Measurements from ENCODE around the gene BOD1L2.

The BOD1L2 gene

DNA sequence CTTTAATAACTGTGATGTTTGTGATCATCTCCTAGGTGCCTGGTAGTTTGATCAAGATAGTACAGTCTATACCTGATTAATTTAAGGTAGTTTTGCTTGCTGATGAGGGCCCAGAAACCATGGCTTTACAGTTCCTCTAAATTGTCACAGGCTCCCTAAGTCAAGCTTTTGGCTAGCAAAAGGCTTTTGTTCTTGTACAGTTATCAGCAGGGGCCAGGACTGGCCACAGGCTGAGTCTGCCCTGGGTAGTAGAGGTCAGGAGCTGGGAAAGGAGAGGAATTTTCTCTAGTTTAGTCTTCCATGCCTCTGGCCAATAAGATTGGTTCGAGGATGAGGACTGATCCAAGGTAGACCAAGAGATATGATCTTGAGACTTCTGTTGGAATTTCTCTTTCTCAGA is 3.6 kb upstream of the BOD1L2 start:
- ATAC-seq = no peak
- no peak for TF ChIP-seq POU6F1 (CRISPR knock-in tag; IDR thresholded peaks at IDR 0.05; ENCODE audit: borderline replicate concordance, low read depth)
- no peak for TF ChIP-seq PPARA (CRISPR knock-in tag; IDR thresholded peaks at IDR 0.05; ENCODE audit: borderline replicate concordance)
- no peak for TF ChIP-seq ZNF8 (CRISPR knock-in tag; IDR thresholded peaks at IDR 0.05)
- TF ChIP-seq TCF4 (CRISPR knock-in tag; IDR thresholded peaks at IDR 0.05; ENCODE audit: borderline replicate concordance) = no peak
- TF ChIP-seq ZFP30 (CRISPR knock-in tag; IDR thresholded peaks at IDR 0.05) = no peak

- TF ChIP-seq GLIS3 (CRISPR knock-in tag; IDR thresholded peaks at IDR 0.05) = no peak
- no peak for ATAC-seq
Observed at GRCh38 chr18:57148263-57148662, 1.4 kb downstream of the BOD1L2 start.

- ATAC-seq = no peak
- TF ChIP-seq SNAI2 (CRISPR knock-in tag; IDR thresholded peaks at IDR 0.05) = no peak
- TF ChIP-seq RARB (CRISPR knock-in tag; IDR thresholded peaks at IDR 0.05) = no peak
- no peak for TF ChIP-seq ARNTL (CRISPR knock-in tag; IDR thresholded peaks at IDR 0.05; ENCODE audit: borderline replicate concordance, low read depth)
- no peak for TF ChIP-seq TCF4 (CRISPR knock-in tag; IDR thresholded peaks at IDR 0.05; ENCODE audit: borderline replicate concordance)
- TF ChIP-seq GLIS3 (CRISPR knock-in tag; IDR thresholded peaks at IDR 0.05) = no peak
- TF ChIP-seq ZNF70 (CRISPR knock-in tag; IDR thresholded peaks at IDR 0.05) = no peak
- TF ChIP-seq CREB5 (CRISPR knock-in tag; IDR thresholded peaks at IDR 0.05; ENCODE audit: low read depth) = no peak
- TF ChIP-seq OSR1 (CRISPR knock-in tag; IDR thresholded peaks at IDR 0.05) = no peak
- TF ChIP-seq CSDC2 (CRISPR knock-in tag; IDR thresholded peaks at IDR 0.05) = no peak
- no peak for TF ChIP-seq ZFP3 (CRISPR knock-in tag; IDR thresholded peaks at IDR 0.05)
- no peak for TF ChIP-seq BACH2 (CRISPR knock-in tag; IDR thresholded peaks at IDR 0.05; ENCODE audit: borderline replicate concordance)
Observed at GRCh38 chr18:57149051-57149450, 2.2 kb downstream of the BOD1L2 start.

DNA sequence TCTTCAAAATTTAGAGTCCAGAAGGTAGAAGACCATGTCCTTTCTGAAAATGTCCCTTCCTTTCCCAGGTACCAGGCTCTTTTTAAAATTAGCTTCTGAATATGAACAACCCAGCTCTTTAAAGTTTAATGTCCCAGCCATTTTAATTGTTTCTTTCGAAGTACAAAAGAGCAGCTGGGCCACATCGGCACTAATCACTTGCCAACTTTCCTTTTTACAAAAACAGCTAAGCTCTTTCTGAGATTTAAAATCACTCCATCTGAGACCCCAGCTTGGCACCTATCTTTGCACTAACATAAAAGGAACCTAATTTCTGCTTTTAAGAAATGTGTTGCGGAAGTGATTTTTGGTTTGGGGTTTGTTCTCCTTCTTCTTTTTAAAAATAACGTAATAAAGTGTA is 2.6 kb downstream of the BOD1L2 start:
- no peak for TF ChIP-seq RARB (CRISPR knock-in tag; IDR thresholded peaks at IDR 0.05)
- no peak for TF ChIP-seq ZNF8 (CRISPR knock-in tag; IDR thresholded peaks at IDR 0.05)
- TF ChIP-seq ZFP30 (CRISPR knock-in tag; IDR thresholded peaks at IDR 0.05) = no peak
- TF ChIP-seq ZC3H10 (CRISPR knock-in tag; IDR thresholded peaks at IDR 0.05) = no peak
- TF ChIP-seq, protein P1, sequence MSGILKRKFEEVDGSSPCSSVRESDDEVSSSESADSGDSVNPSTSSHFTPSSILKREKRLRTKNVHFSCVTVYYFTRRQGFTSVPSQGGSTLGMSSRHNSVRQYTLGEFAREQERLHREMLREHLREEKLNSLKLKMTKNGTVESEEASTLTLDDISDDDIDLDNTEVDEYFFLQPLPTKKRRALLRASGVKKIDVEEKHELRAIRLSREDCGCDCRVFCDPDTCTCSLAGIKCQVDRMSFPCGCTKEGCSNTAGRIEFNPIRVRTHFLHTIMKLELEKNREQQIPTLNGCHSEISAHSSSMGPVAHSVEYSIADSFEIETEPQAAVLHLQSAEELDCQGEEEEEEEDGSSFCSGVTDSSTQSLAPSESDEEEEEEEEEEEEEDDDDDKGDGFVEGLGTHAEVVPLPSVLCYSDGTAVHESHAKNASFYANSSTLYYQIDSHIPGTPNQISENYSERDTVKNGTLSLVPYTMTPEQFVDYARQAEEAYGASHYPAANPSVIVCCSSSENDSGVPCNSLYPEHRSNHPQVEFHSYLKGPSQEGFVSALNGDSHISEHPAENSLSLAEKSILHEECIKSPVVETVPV (CRISPR knock-in tag; IDR thresholded peaks at IDR 0.05) = no peak
- no peak for TF ChIP-seq ZNF70 (CRISPR knock-in tag; IDR thresholded peaks at IDR 0.05)
- TF ChIP-seq BACH2 (CRISPR knock-in tag; IDR thresholded peaks at IDR 0.05; ENCODE audit: borderline replicate concordance) = no peak
- no peak for TF ChIP-seq PPARA (CRISPR knock-in tag; IDR thresholded peaks at IDR 0.05; ENCODE audit: borderline replicate concordance)
- TF ChIP-seq ARNTL (CRISPR knock-in tag; IDR thresholded peaks at IDR 0.05; ENCODE audit: borderline replicate concordance, low read depth) = no peak
- TF ChIP-seq CREB5 (CRISPR knock-in tag; IDR thresholded peaks at IDR 0.05; ENCODE audit: low read depth) = no peak
- no peak for TF ChIP-seq CSDC2 (CRISPR knock-in tag; IDR thresholded peaks at IDR 0.05)
- TF ChIP-seq POU6F1 (CRISPR knock-in tag; IDR thresholded peaks at IDR 0.05; ENCODE audit: borderline replicate concordance, low read depth) = no peak
- TF ChIP-seq ZNF565 (CRISPR knock-in tag; conservative IDR thresholded peaks at IDR 0.05; ENCODE audit: low read depth) = no peak
- no peak for ATAC-seq

DNA sequence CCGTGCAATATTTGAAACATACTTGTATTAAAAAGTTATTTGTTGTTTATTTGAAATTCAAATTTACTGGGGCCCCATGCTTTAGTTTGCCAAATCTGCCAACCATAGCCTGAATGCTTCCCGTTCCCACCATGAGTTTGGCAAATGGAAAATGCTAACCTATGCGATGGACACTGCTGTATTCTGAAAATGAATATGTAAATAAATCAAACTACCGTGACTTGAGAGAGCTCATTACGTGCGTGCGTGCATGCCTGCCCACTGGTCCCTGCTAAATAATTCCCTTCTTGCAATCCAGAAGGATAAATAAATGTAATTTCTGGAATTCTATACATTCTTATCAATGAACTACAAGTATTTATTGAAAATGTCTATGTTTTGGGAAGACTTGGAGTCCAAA is 3.2 kb downstream of the BOD1L2 start:
- no peak for TF ChIP-seq TSHZ2 (CRISPR knock-in tag; IDR thresholded peaks at IDR 0.05)
- TF ChIP-seq, protein P1 (CRISPR knock-in tag; IDR thresholded peaks at IDR 0.05) = no peak
- TF ChIP-seq SNAI2 (CRISPR knock-in tag; IDR thresholded peaks at IDR 0.05) = no peak
- no peak for TF ChIP-seq PPARA (CRISPR knock-in tag; IDR thresholded peaks at IDR 0.05; ENCODE audit: borderline replicate concordance)
- TF ChIP-seq ISL1 (CRISPR knock-in tag; IDR thresholded peaks at IDR 0.05) = no peak
- no peak for TF ChIP-seq CSDC2 (CRISPR knock-in tag; IDR thresholded peaks at IDR 0.05)
- ATAC-seq = no peak
